ENCODE data around the gene SHROOM1. TPM values are rescaled to one million over a fixed set of nuclear protein-coding genes. Genes with fewer than 3 reads are reported as not detected.
"Not testable (repeated sequence)": the region's sequence is repeated elsewhere in the genome, so short reads cannot be mapped to it uniquely, and the experiment has no call there.

SHROOM1 gene
- total RNA-seq, 1 donor from 2014 or later = 0.79 TPM

DNA sequence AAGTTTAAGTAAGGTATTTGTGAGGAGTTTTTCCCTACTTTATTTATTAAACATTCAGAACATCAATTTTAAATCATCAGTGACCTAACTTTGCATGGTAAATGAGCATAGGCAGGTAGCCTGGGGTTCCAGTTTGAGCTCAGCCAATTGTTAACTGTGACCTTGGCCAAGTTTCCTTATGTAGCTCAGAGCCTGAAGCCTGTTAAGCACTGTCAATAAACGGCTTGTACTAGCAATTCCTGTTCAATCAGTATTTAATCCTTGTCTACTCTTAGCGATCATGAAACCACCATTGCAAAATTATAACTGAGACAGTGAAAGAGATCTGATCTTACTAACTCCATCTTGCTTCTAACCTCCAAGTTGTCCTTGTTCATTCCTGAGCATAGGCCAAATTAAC lies 22.0 kb downstream of the SHROOM1 start:
- H3K27me3 ChIP-seq (ENCODE audit: control insufficient read depth, insufficient read depth, low read length) = peaks cover 5% of the 10 kb centered on the region
- FAIRE-seq = no peak
- TF ChIP-seq, protein P1, sequence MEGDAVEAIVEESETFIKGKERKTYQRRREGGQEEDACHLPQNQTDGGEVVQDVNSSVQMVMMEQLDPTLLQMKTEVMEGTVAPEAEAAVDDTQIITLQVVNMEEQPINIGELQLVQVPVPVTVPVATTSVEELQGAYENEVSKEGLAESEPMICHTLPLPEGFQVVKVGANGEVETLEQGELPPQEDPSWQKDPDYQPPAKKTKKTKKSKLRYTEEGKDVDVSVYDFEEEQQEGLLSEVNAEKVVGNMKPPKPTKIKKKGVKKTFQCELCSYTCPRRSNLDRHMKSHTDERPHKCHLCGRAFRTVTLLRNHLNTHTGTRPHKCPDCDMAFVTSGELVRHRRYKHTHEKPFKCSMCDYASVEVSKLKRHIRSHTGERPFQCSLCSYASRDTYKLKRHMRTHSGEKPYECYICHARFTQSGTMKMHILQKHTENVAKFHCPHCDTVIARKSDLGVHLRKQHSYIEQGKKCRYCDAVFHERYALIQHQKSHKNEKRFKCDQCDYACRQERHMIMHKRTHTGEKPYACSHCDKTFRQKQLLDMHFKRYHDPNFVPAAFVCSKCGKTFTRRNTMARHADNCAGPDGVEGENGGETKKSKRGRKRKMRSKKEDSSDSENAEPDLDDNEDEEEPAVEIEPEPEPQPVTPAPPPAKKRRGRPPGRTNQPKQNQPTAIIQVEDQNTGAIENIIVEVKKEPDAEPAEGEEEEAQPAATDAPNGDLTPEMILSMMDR (IDR thresholded peaks at IDR 0.05; ENCODE audit: insufficient read depth, low read length, severe bottlenecking) = no peak
- H3K36me3 ChIP-seq (ENCODE audit: control insufficient read depth, insufficient read depth, low read length) = no peaks in the 10 kb centered on the region
- no peak overlapping the region for H3K4me3 ChIP-seq (ENCODE audit: low read depth, low read length)
- DNase-seq (ENCODE audit: low read depth) = no peak

DNA sequence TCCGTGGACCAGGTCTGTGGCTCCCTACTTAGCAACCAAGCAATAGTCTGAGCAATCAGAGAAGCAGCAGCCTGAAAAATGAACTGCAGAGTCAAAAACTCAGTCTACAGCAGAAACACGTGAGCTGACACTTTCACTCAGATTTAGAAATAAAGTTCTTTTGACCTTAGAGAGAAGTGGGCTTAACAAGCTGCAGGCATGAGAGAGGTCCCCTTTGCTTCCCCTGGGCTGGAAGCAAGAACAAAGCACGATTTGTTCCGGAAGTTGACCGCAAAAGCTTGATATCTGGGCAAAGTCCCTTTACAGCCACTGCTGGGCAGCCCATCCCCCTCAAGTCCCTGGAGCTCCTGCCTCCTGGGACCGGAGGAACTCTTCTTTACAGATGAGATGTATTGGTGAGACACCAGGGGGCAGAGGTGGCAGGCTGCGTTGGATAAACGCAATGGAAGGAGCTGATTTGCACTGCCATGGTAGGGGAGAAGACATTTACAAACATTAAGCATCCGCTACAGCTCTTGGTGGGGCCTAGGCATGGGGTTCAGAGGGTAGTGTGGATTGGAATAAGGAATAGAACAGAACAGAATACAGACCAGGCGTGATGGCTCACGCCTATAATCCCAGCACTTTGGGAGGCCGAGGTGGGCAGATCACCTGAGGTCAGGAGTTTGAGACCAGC lies 23.1 kb downstream of the SHROOM1 start:
- FAIRE-seq = no peak

DNA sequence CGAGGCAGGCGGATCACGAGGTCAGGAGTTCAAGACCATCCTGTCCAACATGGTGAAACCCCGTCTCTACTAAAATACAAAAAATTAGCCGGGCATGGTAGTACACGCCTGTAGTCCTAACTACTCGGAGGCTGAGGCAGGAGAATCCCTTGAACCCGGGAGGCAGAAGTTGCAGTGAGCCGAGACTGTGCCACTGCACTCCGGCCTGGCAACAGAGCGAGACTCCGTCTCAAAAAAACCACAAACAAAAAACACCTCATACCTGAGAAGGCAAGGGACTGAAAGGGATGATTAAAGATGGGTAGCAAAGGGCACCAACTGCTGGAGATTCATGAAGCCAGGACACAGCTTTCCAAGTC lies 23.7 kb downstream of the SHROOM1 start:
- H3K36me3 ChIP-seq (ENCODE audit: control insufficient read depth, insufficient read depth, low read length); H3K4me3 ChIP-seq (ENCODE audit: low read depth, low read length); DNase-seq (ENCODE audit: low read depth); FAIRE-seq; H3K27me3 ChIP-seq (ENCODE audit: control insufficient read depth, insufficient read depth, low read length): not testable (repeated sequence)

More for the DNA sequence above, 23.1 kb downstream of the SHROOM1 start:
- H3K36me3 ChIP-seq (ENCODE audit: control insufficient read depth, insufficient read depth, low read length) = no peaks in the 10 kb centered on the region
- H3K27me3 ChIP-seq (ENCODE audit: control insufficient read depth, insufficient read depth, low read length) = peaks cover 2% of the 10 kb centered on the region
- no peak overlapping the region for H3K4me3 ChIP-seq (ENCODE audit: low read depth, low read length)
- no peak for DNase-seq (ENCODE audit: low read depth)
- TF ChIP-seq, protein P1 (IDR thresholded peaks at IDR 0.05; ENCODE audit: insufficient read depth, low read length, severe bottlenecking) = no peak

DNA sequence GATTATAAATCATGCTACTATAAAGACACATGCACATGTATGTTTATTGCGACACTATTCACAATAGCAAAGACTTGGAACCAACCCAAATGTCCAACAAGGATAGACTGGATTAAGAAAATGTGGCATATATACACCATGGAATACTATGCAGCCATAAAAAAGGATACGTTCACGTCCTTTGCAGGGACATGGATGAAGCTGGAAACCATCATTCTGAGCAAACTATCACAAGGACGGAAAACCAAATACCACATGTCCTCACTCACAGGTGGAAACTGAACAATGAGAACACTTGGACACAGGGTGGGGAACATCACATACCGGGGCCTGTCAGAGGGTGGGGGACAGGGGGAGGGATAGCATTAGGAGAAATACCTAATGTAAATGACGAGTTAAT lies 24.6 kb downstream of the SHROOM1 start:
- FAIRE-seq; H3K27me3 ChIP-seq (ENCODE audit: control insufficient read depth, insufficient read depth, low read length); H3K4me3 ChIP-seq (ENCODE audit: low read depth, low read length); DNase-seq (ENCODE audit: low read depth); H3K36me3 ChIP-seq (ENCODE audit: control insufficient read depth, insufficient read depth, low read length): not testable (repeated sequence)

DNA sequence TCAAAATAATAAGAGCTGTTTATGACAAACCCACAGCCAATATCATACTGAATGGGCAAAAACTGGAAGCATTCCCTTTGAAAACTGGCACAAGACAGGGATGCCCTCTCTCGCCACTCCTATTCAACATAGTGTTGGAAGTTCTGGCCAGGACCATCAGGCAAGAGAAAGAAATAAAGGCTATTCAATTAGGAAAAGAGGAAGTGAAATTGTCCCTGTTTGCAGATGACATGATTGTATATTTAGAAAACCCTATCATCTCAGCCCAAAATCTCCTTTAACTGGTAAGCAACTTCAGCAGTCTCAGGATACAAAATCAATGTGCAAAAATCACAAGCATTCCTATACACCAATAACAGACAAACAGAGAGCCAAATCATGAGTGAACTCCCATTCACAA lies 26.2 kb downstream of the SHROOM1 start:
- not testable (repeated sequence) for DNase-seq (ENCODE audit: low read depth); H3K36me3 ChIP-seq (ENCODE audit: control insufficient read depth, insufficient read depth, low read length); FAIRE-seq; H3K27me3 ChIP-seq (ENCODE audit: control insufficient read depth, insufficient read depth, low read length); H3K4me3 ChIP-seq (ENCODE audit: low read depth, low read length)

DNA sequence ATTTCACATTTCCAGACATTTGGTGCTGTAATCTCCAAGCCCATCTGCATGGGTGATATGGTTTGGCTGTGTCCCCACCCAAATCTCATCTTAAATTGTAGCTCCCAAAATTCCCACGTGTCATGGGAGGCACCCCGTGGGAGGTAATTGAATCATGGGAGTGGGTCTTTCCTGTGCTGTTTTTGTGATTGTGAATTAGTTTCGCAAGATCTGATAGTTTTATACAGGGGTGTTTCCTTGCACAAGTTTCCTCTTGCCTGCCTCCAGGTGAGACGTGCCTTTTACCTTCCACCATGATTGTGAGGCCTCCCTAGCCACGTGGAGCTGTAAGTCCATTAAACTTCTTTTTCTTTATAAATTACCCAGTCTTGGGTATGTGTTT lies 27.8 kb downstream of the SHROOM1 start:
- H3K27me3 ChIP-seq (ENCODE audit: control insufficient read depth, insufficient read depth, low read length); H3K36me3 ChIP-seq (ENCODE audit: control insufficient read depth, insufficient read depth, low read length); H3K4me3 ChIP-seq (ENCODE audit: low read depth, low read length); DNase-seq (ENCODE audit: low read depth); FAIRE-seq: not testable (repeated sequence)

DNA sequence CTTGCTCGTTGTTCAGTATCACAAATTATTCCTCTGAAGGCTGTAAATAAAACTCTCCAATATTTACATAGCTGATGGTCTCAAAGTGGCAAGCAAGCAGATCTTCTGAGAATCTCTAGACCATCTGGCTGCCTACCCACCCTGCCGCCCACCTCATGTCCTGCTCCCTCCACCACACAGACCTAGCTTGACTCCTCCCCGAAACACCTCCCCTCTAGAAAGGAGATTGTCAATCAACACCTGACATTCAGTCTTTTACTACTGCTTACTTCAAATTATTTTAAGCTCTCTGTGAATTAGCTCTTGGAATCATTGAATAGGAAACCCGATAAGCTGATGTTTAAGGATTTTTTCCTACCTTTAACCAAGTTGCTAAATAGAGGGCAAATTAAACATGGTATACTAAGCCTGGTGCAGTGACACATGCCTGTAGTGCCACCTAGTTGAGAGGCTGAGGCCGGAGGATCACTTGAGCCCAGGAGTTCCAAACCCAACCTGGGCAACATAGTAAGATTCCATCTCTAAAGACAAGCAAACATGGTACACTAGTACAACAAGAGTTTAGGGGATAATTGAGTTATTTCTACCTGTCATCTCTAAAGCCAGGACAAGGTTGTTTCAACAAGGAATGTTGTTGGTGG lies 28.3 kb downstream of the SHROOM1 start:
- DNase-seq (ENCODE audit: low read depth) (no peak), FAIRE-seq (no peak)
- Histone ChIP-seq H3K4me3 (ENCODE audit: low read depth, low read length) (no peak overlapping the region), H3K27me3 (ENCODE audit: control insufficient read depth, insufficient read depth, low read length) (no peaks in the 10 kb centered on the region), H3K36me3 (ENCODE audit: control insufficient read depth, insufficient read depth, low read length) (no peaks in the 10 kb centered on the region)
- TF ChIP-seq, protein P1 (IDR thresholded peaks at IDR 0.05; ENCODE audit: insufficient read depth, low read length, severe bottlenecking) = no peak

DNA sequence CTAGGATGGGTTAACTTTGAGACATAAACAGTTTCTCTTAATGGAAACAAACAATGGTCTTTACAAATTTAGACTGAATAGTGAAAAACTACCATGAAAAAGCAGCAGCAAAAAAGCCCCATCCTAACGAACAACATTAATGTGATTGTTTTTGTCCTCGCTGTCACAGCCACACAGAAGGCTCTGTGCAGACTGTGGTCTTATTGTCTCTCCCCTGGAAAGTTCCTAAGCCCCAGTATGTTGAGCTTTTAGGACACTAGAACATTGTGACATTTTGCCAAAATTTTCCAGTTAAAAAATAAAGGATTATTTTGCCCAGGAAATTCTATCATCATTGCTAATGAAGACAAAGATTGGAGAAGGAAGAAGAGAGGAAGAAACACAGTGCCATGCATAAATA lies 29.9 kb downstream of the SHROOM1 start:
- FAIRE-seq = no peak
- Histone ChIP-seq H3K4me3 (ENCODE audit: low read depth, low read length) (no peak overlapping the region), H3K27me3 (ENCODE audit: control insufficient read depth, insufficient read depth, low read length) (no peaks in the 10 kb centered on the region), H3K36me3 (ENCODE audit: control insufficient read depth, insufficient read depth, low read length) (no peaks in the 10 kb centered on the region)
- TF ChIP-seq, protein P1 (IDR thresholded peaks at IDR 0.05; ENCODE audit: insufficient read depth, low read length, severe bottlenecking) = no peak
- no peak for DNase-seq (ENCODE audit: low read depth)
